ENCODE measurements around the gene EP400.

DNA sequence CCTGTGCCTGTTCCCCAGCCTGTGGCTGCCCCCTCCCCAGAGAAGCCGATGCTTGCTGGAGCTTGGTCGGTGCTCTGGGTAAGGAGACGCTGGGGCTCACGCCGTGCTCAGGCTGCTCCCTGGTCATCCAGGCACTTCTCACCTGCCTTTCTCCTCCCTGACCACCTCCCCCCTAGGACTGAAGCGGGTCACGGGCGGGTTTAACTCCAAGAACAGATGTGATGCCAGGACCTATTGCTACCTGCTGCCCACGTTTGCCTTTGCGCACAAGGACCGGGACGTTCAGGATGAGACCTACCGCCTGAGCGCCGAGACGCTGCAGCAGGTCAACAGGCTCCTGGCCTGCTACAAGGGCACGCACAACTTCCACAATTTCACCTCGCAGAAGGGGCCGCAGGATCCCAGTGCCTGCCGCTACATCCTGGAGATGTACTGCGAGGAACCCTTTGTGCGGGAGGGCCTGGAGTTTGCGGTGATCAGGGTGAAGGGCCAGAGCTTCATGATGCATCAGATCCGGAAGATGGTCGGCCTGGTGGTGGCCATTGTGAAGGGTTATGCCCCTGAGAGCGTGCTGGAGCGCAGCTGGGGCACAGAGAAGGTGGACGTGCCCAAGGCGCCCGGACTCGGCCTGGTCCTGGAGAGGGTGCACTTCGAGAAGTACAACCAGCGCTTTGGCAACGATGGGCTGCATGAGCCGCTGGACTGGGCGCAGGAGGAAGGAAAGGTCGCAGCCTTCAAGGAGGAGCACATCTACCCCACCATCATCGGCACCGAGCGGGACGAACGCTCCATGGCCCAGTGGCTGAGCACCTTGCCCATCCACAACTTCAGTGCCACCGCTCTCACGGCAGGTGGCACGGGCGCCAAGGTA lies 8.4 kb upstream of the EP400 start:
- TF ChIP-seq, protein P1, sequence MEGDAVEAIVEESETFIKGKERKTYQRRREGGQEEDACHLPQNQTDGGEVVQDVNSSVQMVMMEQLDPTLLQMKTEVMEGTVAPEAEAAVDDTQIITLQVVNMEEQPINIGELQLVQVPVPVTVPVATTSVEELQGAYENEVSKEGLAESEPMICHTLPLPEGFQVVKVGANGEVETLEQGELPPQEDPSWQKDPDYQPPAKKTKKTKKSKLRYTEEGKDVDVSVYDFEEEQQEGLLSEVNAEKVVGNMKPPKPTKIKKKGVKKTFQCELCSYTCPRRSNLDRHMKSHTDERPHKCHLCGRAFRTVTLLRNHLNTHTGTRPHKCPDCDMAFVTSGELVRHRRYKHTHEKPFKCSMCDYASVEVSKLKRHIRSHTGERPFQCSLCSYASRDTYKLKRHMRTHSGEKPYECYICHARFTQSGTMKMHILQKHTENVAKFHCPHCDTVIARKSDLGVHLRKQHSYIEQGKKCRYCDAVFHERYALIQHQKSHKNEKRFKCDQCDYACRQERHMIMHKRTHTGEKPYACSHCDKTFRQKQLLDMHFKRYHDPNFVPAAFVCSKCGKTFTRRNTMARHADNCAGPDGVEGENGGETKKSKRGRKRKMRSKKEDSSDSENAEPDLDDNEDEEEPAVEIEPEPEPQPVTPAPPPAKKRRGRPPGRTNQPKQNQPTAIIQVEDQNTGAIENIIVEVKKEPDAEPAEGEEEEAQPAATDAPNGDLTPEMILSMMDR (conservative IDR thresholded peaks at IDR 0.05 in 1 of 2, IDR thresholded peaks at IDR 0.05 in 1 of 2; ENCODE audit: low read depth in 1 of 2, low read length in 2 of 2): no peak
- TF ChIP-seq EZH2 (IDR thresholded peaks at IDR 0.05; ENCODE audit: low read length, missing control alignments): no peak
